Esophagus squamous epithelium (tissue), 4 donors: Measurements from ENCODE around the gene ZSCAN30.

ENCODE experiments used
- CTCF ChIP-seq, 6 experiments: fragments of 450-650 bp in 4 of 6; fragments of 200-600 bp in 2 of 6; sonication (generic) in 2 of 6; IDR thresholded peaks; one replicate each; pipeline ENCODE4 v1.5.1; 2016 to 2019; ENCODE audit warnings: antibody characterized with exemption in 6 of 6, mild to moderate bottlenecking in 4 of 6, moderate library complexity in 4 of 6
- POLR2A ChIP-seq, 4 donors: fragments of 450-650 bp; IDR thresholded peaks; one replicate each; pipeline ENCODE4 v1.6.1; 2017; ENCODE audit warnings: antibody characterized with exemption in 4 of 4, mild to moderate bottlenecking in 4 of 4, moderate library complexity in 3 of 4

- TF ChIP-seq CTCF (IDR thresholded peaks at IDR 0.05) (no peak), POLR2A (IDR thresholded peaks at IDR 0.05) (no peak)
Measured at GRCh38 chr18:35201256-35201931, 88.6 kb downstream of the ZSCAN30 start.
